Lower leg skin (tissue), 4 donors: ENCODE measurements around the gene MAML1. TPM values are rescaled to one million over a fixed set of nuclear protein-coding genes. Genes with fewer than 3 reads are reported as not detected.
A peak's percentile ranks its signal among the peaks of the same experiment; 100 is the strongest.

Experiments used
- DNase-seq, 2 donors: peaks; one replicate each; pipeline ENCODE4 v3.0.0-alpha.2; 2019; ENCODE audit warnings: low spot score in 2 of 2
- H3K4me3 ChIP-seq: fragments of 200-600 bp; sonication (generic); 2 replicates; pipeline ENCODE4 v1.5.1; 2017; ENCODE audit warnings: mild to moderate bottlenecking, low read depth; ENCODE audit not compliant: poor library complexity, severe bottlenecking
- POLR2A ChIP-seq, 2 donors: fragments of 450-650 bp; IDR thresholded peaks; one replicate each; pipeline ENCODE4 v1.6.1; 2016 to 2017; ENCODE audit warnings: antibody characterized with exemption in 2 of 2, mild to moderate bottlenecking in 1 of 2, moderate library complexity in 1 of 2
- WGBS, 2 donors: methylation state at CpG; one replicate each; pipeline ENCODE4 v1.1.5; 2018; 5-methylcytosine and 5-hydroxymethylcytosine counted together
- intact Hi-C: fragments of 100-400 bp; cut with DNase I; formaldehyde crosslinking; loops from one replicate; pipeline ENCODE4 v1.15.0; 2023; ENCODE audit warnings: low total_unique reads
- total RNA-seq, 4 donors: library from RNA; depleted of rRNA; stranded (reverse); fragments of >200 nt; gene quantifications; one replicate each; pipeline ENCODE4 v1.1.0, GENCODE V29; 2016
- TF ChIP-seq, protein P1 (sequence below), 3 donors: fragments of 450-650 bp; IDR thresholded peaks; one replicate each; pipeline ENCODE4 v1.5.1; 2016; ENCODE audit warnings: antibody characterized with exemption in 3 of 3, mild to moderate bottlenecking in 3 of 3, moderate library complexity in 2 of 3

Gene MAML1
- total RNA-seq, 4 donors from 2014 or later: 25.5 to 46.8 (median 31.5) TPM

DNA sequence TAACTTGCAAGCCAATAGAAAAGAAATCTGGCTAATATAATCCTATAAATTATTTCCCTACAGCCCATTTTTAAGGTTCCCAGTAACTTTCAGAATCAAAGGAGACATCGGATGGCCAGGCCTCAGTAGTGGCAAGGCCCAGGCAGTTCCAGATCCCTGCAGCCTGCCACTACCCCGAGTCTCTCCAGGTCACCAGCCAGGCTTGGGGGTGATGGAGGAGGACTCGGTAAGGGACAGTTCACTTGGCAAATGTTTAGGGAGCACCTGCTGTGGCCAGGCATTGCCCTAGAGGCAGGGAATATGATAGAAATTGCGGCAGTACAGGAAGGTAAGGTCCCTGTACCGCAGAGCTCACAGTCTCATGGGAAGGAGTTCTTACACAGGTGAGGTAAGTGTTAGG is 46.0 kb downstream of the MAML1 start:
- WGBS, 2 donors: 91 to 92% methylated on average over 5 of the region's 5 CpGs
- TF ChIP-seq POLR2A (IDR thresholded peaks at IDR 0.05): no peak
- TF ChIP-seq, protein P1, sequence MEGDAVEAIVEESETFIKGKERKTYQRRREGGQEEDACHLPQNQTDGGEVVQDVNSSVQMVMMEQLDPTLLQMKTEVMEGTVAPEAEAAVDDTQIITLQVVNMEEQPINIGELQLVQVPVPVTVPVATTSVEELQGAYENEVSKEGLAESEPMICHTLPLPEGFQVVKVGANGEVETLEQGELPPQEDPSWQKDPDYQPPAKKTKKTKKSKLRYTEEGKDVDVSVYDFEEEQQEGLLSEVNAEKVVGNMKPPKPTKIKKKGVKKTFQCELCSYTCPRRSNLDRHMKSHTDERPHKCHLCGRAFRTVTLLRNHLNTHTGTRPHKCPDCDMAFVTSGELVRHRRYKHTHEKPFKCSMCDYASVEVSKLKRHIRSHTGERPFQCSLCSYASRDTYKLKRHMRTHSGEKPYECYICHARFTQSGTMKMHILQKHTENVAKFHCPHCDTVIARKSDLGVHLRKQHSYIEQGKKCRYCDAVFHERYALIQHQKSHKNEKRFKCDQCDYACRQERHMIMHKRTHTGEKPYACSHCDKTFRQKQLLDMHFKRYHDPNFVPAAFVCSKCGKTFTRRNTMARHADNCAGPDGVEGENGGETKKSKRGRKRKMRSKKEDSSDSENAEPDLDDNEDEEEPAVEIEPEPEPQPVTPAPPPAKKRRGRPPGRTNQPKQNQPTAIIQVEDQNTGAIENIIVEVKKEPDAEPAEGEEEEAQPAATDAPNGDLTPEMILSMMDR (IDR thresholded peaks at IDR 0.05): no peak
- H3K4me3 ChIP-seq: no peak overlapping the region
- intact Hi-C loops: no loop called here
- no peak for DNase-seq

DNA sequence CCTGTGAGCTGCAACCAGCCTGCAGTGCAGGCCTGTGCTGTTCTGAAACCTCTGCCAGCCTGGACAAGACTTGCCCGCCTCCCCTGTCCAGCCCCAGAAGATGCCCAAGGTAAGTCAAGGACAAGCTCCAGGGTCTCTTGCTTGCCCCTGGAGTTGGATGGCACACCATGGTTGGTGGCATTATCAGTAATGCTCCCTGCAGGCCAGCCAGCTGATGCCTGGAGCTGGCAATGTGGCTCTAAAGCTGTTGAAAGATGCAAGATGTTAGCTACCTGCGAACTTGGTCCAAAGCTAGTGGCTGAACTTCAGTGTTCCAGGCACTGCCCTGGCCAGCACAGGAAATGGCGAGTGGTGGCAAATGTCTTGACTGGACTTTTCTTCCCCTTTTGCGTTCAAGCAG is 47.2 kb downstream of the MAML1 start:
- DNase-seq: no peak
- 75 to 93% methylated on average over 4 of the region's 4 CpGs for WGBS, 2 donors
- TF ChIP-seq, protein P1 (IDR thresholded peaks at IDR 0.05): no peak
- TF ChIP-seq POLR2A (IDR thresholded peaks at IDR 0.05): no peak
- intact Hi-C loops: no loop called here
- peak overlapping the region; percentile 5 for H3K4me3 ChIP-seq

DNA sequence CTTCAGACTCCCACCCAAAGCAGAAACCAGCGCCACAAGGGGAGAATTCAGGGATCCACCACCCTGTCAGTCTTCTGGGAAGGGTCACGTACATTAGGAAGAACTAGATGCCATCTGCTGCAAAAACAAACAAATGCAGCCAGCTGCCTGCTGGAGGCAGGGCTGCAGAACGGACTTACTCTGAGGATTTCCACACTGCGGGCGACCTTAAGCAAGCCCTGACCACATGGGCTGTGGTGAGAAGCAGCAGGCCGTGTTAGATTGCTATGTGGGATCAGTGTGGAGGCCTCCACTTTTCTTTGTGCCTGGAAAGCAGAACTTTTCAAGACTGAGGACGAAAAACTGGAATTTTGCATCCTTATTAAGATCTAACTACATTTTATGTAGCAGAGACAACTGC is 47.7 kb downstream of the MAML1 start:
- DNase-seq: no peak
- TF ChIP-seq POLR2A (IDR thresholded peaks at IDR 0.05): no peak
- TF ChIP-seq, protein P1 (IDR thresholded peaks at IDR 0.05): no peak

DNA sequence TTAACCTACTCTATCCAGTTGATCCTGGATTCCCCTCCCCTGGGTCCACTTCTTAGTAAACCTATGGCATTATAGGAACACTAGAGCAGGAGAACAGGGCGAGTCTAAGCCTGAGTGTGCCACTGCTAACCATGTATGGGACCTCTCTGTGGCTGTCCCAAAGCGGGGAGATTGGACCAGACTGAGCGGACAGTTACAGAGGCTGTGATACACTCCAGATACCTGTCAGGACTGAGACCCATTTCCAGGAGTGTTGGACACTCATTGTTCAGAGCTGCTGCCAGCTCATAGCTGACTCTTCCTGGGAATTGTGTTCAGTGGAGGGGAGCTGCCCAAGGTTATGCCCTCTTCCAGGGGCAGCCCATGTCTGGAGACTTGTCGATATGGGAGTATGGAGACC is 49.2 kb downstream of the MAML1 start:
- intact Hi-C loops: no loop called here
- H3K4me3 ChIP-seq: no peak overlapping the region
- no peak for DNase-seq
- TF ChIP-seq, protein P1 (IDR thresholded peaks at IDR 0.05): no peak
- TF ChIP-seq POLR2A (IDR thresholded peaks at IDR 0.05): no peak
- 90 to 97% methylated on average over 4 of the region's 4 CpGs for WGBS, 2 donors

More for the DNA sequence above, 47.7 kb downstream of the MAML1 start:
- intact Hi-C loops: no loop called here
- H3K4me3 ChIP-seq: no peak overlapping the region
- WGBS, 2 donors: 81 to 92% methylated on average over 7 of the region's 7 CpGs

DNA sequence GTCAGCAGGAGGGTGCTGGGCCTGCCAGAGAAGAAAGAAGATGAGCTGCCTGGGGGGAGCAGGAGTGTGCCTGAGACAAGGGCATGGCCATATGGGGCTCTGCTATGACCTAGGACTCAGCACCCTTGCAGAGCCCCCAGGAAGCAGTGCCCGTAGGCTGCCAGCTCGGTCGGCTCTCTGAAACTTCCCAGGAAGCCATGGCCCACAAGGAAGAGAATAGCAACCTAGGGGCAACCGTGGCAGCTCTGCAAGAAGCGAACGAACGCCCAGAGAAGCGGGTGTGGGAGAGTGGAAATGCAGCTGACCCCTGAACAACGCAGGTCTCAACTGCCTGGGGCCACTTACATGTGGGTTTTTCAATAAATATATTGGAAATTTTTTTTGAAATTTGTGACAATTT is 50.5 kb downstream of the MAML1 start:
- no peak for DNase-seq
- intact Hi-C loops: no loop called here
- TF ChIP-seq, protein P1 (IDR thresholded peaks at IDR 0.05): no peak
- TF ChIP-seq POLR2A (IDR thresholded peaks at IDR 0.05): no peak
- WGBS, 2 donors: 92 to 95% methylated on average over 9 of the region's 9 CpGs
- no peak overlapping the region for H3K4me3 ChIP-seq

DNA sequence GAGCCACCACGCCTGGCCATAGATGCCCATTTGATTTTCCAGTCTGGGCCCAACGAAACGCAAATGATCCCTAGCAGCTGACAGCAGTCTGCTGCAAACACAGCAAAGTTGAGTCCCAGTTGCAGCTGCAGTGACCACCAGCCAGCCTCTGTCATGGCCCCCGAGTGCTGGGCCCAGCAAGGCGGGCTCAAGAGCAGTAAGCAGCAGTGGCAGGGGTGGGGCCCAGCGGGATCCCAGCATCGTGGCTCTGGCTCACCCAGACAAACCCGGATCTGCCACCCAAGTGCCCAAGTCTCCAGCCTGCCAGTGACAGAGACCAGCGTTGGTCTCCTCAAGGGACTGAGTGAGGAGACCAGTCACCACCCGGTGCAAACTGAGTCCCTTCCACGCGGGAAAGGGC is 54.2 kb downstream of the MAML1 start:
- intact Hi-C loops: no loop called here
- TF ChIP-seq, protein P1 (IDR thresholded peaks at IDR 0.05): no peak
- no peak for TF ChIP-seq POLR2A (IDR thresholded peaks at IDR 0.05)
- DNase-seq: no peak
- WGBS, 2 donors: 85 to 92% methylated on average over 6 to 12 of the region's 12 CpGs
- no peak overlapping the region for H3K4me3 ChIP-seq
